Neural cell (in vitro differentiated cells): ENCODE measurements around the gene SLC29A1. TPM values are rescaled to one million over a fixed set of nuclear protein-coding genes. Genes with fewer than 3 reads are reported as not detected.

ENCODE experiments used
- H2AFZ ChIP-seq: fragments of 200-600, 300-800 bp; sonication (generic), shearing (Covaris generic); 2 replicates; pipeline ENCODE4 v1.6.0; 2014; ENCODE audit warnings: low read depth, mild to moderate bottlenecking, antibody characterized with exemption, low read length, moderate library complexity
- H3F3A ChIP-seq: fragments of 200-600 bp; shearing (Covaris generic); 2 replicates; pipeline ENCODE4 v1.6.1; 2016; ENCODE audit warnings: mild to moderate bottlenecking, moderate library complexity, mixed read lengths, antibody characterized with exemption, low read length; ENCODE audit not compliant: insufficient read depth, poor library complexity, severe bottlenecking
- H3K27ac ChIP-seq: fragments of 200-600, 300-800 bp; sonication (generic), shearing (Covaris generic); 2 replicates; pipeline ENCODE4 v1.5.1; 2014; ENCODE audit warnings: mild to moderate bottlenecking, low read length, moderate library complexity
- H3K27me3 ChIP-seq: fragments of 300-800, 200-600 bp; sonication (generic), shearing (Covaris generic); 2 replicates; pipeline ENCODE4 v1.6.0; 2014; ENCODE audit warnings: mild to moderate bottlenecking, low read depth, low read length, moderate library complexity; ENCODE audit not compliant: insufficient read depth
- H3K36me3 ChIP-seq: fragments of 300-800, 200-600 bp; sonication (generic), shearing (Covaris generic); 2 replicates; pipeline ENCODE4 v1.5.1; 2014; ENCODE audit warnings: mild to moderate bottlenecking, antibody characterized with exemption, low read length, moderate library complexity; ENCODE audit not compliant: insufficient read depth
- H3K4me2 ChIP-seq: fragments of 300-800, 200-600 bp; sonication (generic), shearing (Covaris generic); 2 replicates; pipeline ENCODE4 v1.6.0; 2014; ENCODE audit warnings: mild to moderate bottlenecking, low read length
- H3K4me3 ChIP-seq: fragments of 300-800, 200-600 bp; sonication (generic), shearing (Covaris generic); 2 replicates; pipeline ENCODE4 v1.5.1; 2014; ENCODE audit warnings: mild to moderate bottlenecking, low read length, moderate library complexity
- H3K79me2 ChIP-seq: fragments of 200-600 bp; shearing (Covaris generic); replicated peaks from 2 replicates; pipeline ENCODE4 v1.6.0; 2014; ENCODE audit warnings: mild to moderate bottlenecking, low read length, moderate library complexity; ENCODE audit not compliant: insufficient read depth
- H3K9ac ChIP-seq: fragments of 300-800, 200-600 bp; sonication (generic), shearing (Covaris generic); 2 replicates; pipeline ENCODE4 v1.6.1; 2016; ENCODE audit warnings: mild to moderate bottlenecking, low read length, mixed read lengths
- H3K9me2 ChIP-seq: fragments of 200-600 bp; shearing (Covaris generic); 2 replicates; pipeline ENCODE4 v1.6.1; 2016; ENCODE audit warnings: mild to moderate bottlenecking, low read length, mixed read lengths; ENCODE audit not compliant: insufficient read depth
- H3K9me3 ChIP-seq: fragments of 200-600, 300-800 bp; sonication (generic), shearing (Covaris generic); 2 replicates; pipeline ENCODE4 v1.6.1; 2016; ENCODE audit warnings: mild to moderate bottlenecking, mixed run types, low read length, moderate library complexity, mixed read lengths
- H4K20me1 ChIP-seq: fragments of 200-600 bp; shearing (Covaris generic); 2 replicates; pipeline ENCODE4 v1.6.1; 2016; ENCODE audit warnings: mild to moderate bottlenecking, mixed run types; ENCODE audit not compliant: insufficient read depth
- CTCF ChIP-seq: fragments of 450-650 bp; IDR thresholded peaks from 2 replicates; pipeline ENCODE4 v1.5.1; 2014; ENCODE audit warnings: antibody characterized with exemption, mild to moderate bottlenecking, moderate library complexity; ENCODE audit not compliant: poor library complexity, severe bottlenecking
- EP300 ChIP-seq: fragments of 450-650 bp; conservative IDR thresholded peaks from 2 replicates; pipeline ENCODE4 v1.6.1; 2014; ENCODE audit warnings: antibody characterized with exemption, mild to moderate bottlenecking, moderate library complexity; ENCODE audit not compliant: poor library complexity, severe bottlenecking
- MXI1 ChIP-seq: fragments of 450-650 bp; conservative IDR thresholded peaks from 2 replicates; pipeline ENCODE4 v1.6.1; 2014; ENCODE audit warnings: antibody characterized with exemption, mild to moderate bottlenecking; ENCODE audit not compliant: poor library complexity, severe bottlenecking
- RAD21 ChIP-seq: fragments of 450-650 bp; conservative IDR thresholded peaks from 2 replicates; pipeline ENCODE4 v1.6.1; 2014; ENCODE audit warnings: antibody characterized with exemption, mild to moderate bottlenecking, moderate library complexity
- REST ChIP-seq: IDR thresholded peaks from 2 replicates; pipeline ENCODE4 v1.6.1; 2012; ENCODE audit warnings: borderline replicate concordance
- TAF1 ChIP-seq: IDR thresholded peaks from 2 replicates; pipeline ENCODE4 v1.6.1; 2012; ENCODE audit warnings: low read depth
- polyA plus RNA-seq: library from polyadenylated mRNA; depleted of rRNA; stranded (reverse); fragments of >200 nt; gene quantifications from 2 replicates; pipeline ENCODE4 v1.2.3, GENCODE V29; 2014

The SLC29A1 gene
- polyA plus RNA-seq, 1 donor from 2014 or later: 18.9 TPM

GRCh38 chr6:44251576-44252524, 28.5 kb downstream of the SLC29A1 start:
- no peaks in the 10 kb centered on the region for H3K9me2 ChIP-seq
- H3K9me3 ChIP-seq: no peaks in the 10 kb centered on the region
- H2AFZ ChIP-seq: no peak overlapping the region
- H3K36me3 ChIP-seq: peaks cover 16% of the 10 kb centered on the region
- H3K27ac ChIP-seq: no peak overlapping the region
- H3K79me2 ChIP-seq: peaks cover 65% of the 10 kb centered on the region
- H3K4me3 ChIP-seq: no peak overlapping the region
- no peaks in the 10 kb centered on the region for H3K27me3 ChIP-seq
- peaks cover 5% of the 10 kb centered on the region for H4K20me1 ChIP-seq
- no peak overlapping the region for H3K4me2 ChIP-seq
- H3K9ac ChIP-seq: no peak overlapping the region
- no peaks in the 10 kb centered on the region for H3F3A ChIP-seq
- no peak for TF ChIP-seq REST
- TF ChIP-seq MXI1: no peak
- TF ChIP-seq TAF1: no peak
- no peak for TF ChIP-seq EP300

- H3K9ac ChIP-seq: no peak overlapping the region
- H4K20me1 ChIP-seq: peaks cover 5% of the 10 kb centered on the region
- no peaks in the 10 kb centered on the region for H3K9me3 ChIP-seq
- no peak overlapping the region for H3K4me3 ChIP-seq
- peaks cover 16% of the 10 kb centered on the region for H3K36me3 ChIP-seq
- no peaks in the 10 kb centered on the region for H3F3A ChIP-seq
- H3K9me2 ChIP-seq: no peaks in the 10 kb centered on the region
- H3K79me2 ChIP-seq: peaks cover 52% of the 10 kb centered on the region
- no peak overlapping the region for H2AFZ ChIP-seq
- no peak overlapping the region for H3K4me2 ChIP-seq
- H3K27ac ChIP-seq: no peak overlapping the region
- H3K27me3 ChIP-seq: no peaks in the 10 kb centered on the region
- TF ChIP-seq RAD21 (no peak), CTCF (peak; percentile 40)
Measured at GRCh38 chr6:44253307-44254101, 30.1 kb downstream of the SLC29A1 start.
